Measurements from ENCODE around the gene TAF11L11. TPM values are rescaled to one million over a fixed set of nuclear protein-coding genes. Genes with fewer than 3 reads are reported as not detected.
"Not testable (repeated sequence)": the region's sequence is repeated elsewhere in the genome, so short reads cannot be mapped to it uniquely, and the experiment has no call there.

TAF11L11 gene
- total RNA-seq, 2 experiments from 2014 or later, result not detected

DNA sequence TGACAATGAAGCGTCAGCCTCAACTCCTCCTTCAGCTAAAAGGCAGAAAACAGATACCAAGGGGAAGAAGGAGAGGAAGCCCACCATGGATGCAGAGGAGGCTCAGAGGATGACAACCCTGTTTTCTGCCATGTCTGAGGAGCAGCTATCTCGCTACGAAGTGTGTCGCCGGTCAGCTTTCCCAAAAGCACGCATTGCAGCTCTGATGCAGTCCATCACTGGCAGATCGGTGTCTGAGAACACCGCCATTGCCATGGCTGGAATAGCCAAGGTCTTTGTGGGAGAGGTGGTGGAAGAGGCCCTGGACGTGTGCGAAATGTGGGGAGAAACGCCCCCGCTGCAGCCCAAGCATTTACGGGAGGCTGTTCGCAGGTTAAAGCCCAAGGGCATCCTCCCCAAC is 968 bp downstream of the TAF11L11 start:
- Histone ChIP-seq H3K27ac (ENCODE audit: low read depth in 1 of 2, low read length in 2 of 2) (no peak overlapping the region), H3K27me3 (ENCODE audit: control insufficient read depth in 1 of 2, insufficient read depth in 2 of 2, low read length in 2 of 2) (no peaks in the 10 kb centered on the region), H3K36me3 (ENCODE audit: insufficient read depth, low read length) (no peaks in the 10 kb centered on the region), H3K9me3 (ENCODE audit: control insufficient read depth in 1 of 2, insufficient read depth in 1 of 2, low read length in 2 of 2) (peaks cover 0 to 15% of the 10 kb centered on the region in 2 experiments), H3K4me3 (ENCODE audit: low read length) (no peak overlapping the region), H3K4me1 (ENCODE audit: insufficient read depth, low read length) (no peaks in the 10 kb centered on the region)
- POLR2A ChIA-PET, result no interaction called here
- Mint-ChIP-seq H3K9me3 (no peaks in the 10 kb centered on the region), H3K4me1 (ENCODE audit: low read depth) (no peaks in the 10 kb centered on the region), H3K36me3 (ENCODE audit: low read depth) (no peaks in the 10 kb centered on the region), H3K27ac (no peak overlapping the region), H3K27me3 (no peaks in the 10 kb centered on the region), H3K4me3 (no peak overlapping the region)
- DNase-seq (no peak), ATAC-seq (ENCODE audit: poor library complexity) (no peak)
- intact Hi-C loops (cut with DNase I, micrococcal nuclease), result no loop called here
- TF ChIP-seq, protein P1, sequence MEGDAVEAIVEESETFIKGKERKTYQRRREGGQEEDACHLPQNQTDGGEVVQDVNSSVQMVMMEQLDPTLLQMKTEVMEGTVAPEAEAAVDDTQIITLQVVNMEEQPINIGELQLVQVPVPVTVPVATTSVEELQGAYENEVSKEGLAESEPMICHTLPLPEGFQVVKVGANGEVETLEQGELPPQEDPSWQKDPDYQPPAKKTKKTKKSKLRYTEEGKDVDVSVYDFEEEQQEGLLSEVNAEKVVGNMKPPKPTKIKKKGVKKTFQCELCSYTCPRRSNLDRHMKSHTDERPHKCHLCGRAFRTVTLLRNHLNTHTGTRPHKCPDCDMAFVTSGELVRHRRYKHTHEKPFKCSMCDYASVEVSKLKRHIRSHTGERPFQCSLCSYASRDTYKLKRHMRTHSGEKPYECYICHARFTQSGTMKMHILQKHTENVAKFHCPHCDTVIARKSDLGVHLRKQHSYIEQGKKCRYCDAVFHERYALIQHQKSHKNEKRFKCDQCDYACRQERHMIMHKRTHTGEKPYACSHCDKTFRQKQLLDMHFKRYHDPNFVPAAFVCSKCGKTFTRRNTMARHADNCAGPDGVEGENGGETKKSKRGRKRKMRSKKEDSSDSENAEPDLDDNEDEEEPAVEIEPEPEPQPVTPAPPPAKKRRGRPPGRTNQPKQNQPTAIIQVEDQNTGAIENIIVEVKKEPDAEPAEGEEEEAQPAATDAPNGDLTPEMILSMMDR (IDR thresholded peaks at IDR 0.05), result no peak
- CTCF ChIA-PET, result no interaction called here

DNA sequence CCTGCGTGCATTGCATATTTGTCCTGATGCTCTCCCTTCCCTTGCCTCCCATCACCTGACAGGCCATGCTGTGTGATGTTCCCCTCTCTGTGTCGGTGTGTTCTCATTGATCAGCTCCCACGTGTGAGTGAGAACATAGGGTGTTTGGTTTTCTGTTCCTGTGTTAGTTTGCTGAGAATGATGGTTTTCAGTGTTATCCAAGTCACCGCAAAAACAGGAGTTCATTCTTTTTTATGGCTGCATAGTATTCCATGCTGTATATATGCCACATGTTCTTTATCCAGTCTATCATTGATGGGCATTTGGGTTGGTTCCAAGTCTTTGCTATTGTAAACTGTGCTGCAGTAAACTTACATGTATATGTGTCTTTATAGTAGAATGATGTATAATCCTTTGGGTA is 3.5 kb downstream of the TAF11L11 start:
- H3K9me3 ChIP-seq (ENCODE audit: control insufficient read depth in 1 of 2, insufficient read depth in 1 of 2, low read length in 2 of 2), result peaks cover 0 to 24% of the 10 kb centered on the region in 2 experiments
- H3K27ac ChIP-seq (ENCODE audit: low read depth in 1 of 2, low read length in 2 of 2); H3K4me1 Mint-ChIP-seq (ENCODE audit: low read depth); POLR2A ChIA-PET; intact Hi-C loops (cut with DNase I, micrococcal nuclease); H3K36me3 Mint-ChIP-seq (ENCODE audit: low read depth); H3K4me1 ChIP-seq (ENCODE audit: insufficient read depth, low read length); ATAC-seq (ENCODE audit: poor library complexity); CTCF ChIA-PET; DNase-seq; H3K27me3 Mint-ChIP-seq; H3K27ac Mint-ChIP-seq; H3K36me3 ChIP-seq (ENCODE audit: insufficient read depth, low read length); H3K4me3 ChIP-seq (ENCODE audit: low read length); H3K27me3 ChIP-seq (ENCODE audit: control insufficient read depth in 1 of 2, insufficient read depth in 2 of 2, low read length in 2 of 2); H3K9me3 Mint-ChIP-seq; H3K4me3 Mint-ChIP-seq: not testable (repeated sequence)

DNA sequence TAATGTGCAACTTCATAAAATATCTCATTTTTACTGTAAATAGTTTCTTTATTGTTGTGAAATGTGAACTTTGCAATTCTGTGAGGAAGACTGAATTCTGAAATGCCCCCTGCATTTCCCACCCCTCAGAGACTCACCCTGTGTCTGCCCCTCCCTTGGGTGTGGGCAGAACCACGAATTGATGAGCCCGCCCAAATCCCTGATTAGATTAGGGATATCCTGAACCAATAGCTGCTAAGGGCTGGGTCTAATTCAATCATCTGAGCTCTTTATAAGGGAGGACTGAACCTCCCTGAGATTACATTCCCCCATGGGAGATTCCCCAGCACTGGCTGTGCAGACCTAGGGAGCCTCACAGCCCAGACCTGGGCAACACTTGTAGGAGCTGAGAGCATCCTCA is 6.1 kb downstream of the TAF11L11 start, which contains the start of gene TAF11L12:
Gene TAF11L12, plus strand, starts transcription at position 301 of the 400 bp plus-strand sequence.
- H3K4me1 ChIP-seq (ENCODE audit: insufficient read depth, low read length); H3K36me3 ChIP-seq (ENCODE audit: insufficient read depth, low read length); H3K9me3 Mint-ChIP-seq; H3K4me1 Mint-ChIP-seq (ENCODE audit: low read depth); POLR2A ChIA-PET; H3K27me3 ChIP-seq (ENCODE audit: control insufficient read depth in 1 of 2, insufficient read depth in 2 of 2, low read length in 2 of 2); H3K27ac ChIP-seq (ENCODE audit: low read depth in 1 of 2, low read length in 2 of 2); DNase-seq; H3K4me3 Mint-ChIP-seq; ATAC-seq (ENCODE audit: poor library complexity); intact Hi-C loops (cut with DNase I, micrococcal nuclease); H3K36me3 Mint-ChIP-seq (ENCODE audit: low read depth); H3K27ac Mint-ChIP-seq; H3K4me3 ChIP-seq (ENCODE audit: low read length); CTCF ChIA-PET; H3K27me3 Mint-ChIP-seq: not testable (repeated sequence)
- H3K9me3 ChIP-seq (ENCODE audit: control insufficient read depth in 1 of 2, insufficient read depth in 1 of 2, low read length in 2 of 2), result peaks cover 0 to 27% of the 10 kb centered on the region in 2 experiments

DNA sequence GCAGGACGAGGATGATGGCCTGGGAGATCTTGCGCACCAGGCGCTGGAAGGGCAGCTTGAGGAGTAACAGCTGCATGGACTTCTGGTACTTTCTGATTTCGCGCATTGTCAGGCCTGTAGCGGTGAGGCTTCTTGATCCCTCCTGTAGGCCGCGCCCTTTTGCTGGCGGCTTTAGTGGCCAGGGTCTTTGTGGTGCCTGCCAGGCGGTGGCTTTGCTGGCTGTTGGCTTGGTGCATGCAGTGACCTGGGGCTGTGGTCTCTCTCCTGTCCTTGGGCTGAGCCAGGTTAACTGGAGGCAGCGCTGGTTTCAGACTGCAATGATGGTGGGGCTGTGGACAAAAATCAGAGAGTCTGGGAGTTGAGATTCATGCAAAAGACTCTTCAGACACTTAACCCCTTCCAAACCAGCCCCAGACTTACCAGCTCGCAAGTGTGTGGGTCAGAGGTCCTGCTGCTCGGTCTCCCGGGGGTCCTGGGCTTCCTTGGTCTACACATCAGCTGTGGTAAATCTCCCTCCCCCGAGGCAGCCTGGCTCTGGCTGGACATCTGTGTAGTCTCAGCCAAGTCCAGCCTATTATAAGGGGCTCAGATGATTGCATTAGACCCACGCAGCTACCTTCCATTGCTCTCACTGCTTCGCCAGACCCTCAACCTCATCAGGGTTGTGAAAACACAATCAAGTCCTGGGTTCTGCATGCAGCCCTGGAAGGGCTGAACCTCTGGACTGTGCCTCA is 11.1 kb downstream of the TAF11L11 start:
- H3K4me1 Mint-ChIP-seq (ENCODE audit: low read depth), result no peaks in the 10 kb centered on the region

More for the DNA sequence above, 11.1 kb downstream of the TAF11L11 start:
- Histone ChIP-seq H3K4me3 (ENCODE audit: low read length) (no peak overlapping the region), H3K9me3 (ENCODE audit: control insufficient read depth in 1 of 2, insufficient read depth in 1 of 2, low read length in 2 of 2) (peaks cover 0 to 19% of the 10 kb centered on the region in 2 experiments), H3K27ac (ENCODE audit: low read depth in 1 of 2, low read length in 2 of 2) (no peak overlapping the region), H3K36me3 (ENCODE audit: insufficient read depth, low read length) (no peaks in the 10 kb centered on the region), H3K4me1 (ENCODE audit: insufficient read depth, low read length) (no peaks in the 10 kb centered on the region), H3K27me3 (ENCODE audit: control insufficient read depth in 1 of 2, insufficient read depth in 2 of 2, low read length in 2 of 2) (no peaks in the 10 kb centered on the region)
- TF ChIP-seq, protein P1 (IDR thresholded peaks at IDR 0.05), result no peak
- ChIA-PET POLR2A (no interaction called here), CTCF (no interaction called here)
- DNase-seq (no peak), ATAC-seq (ENCODE audit: poor library complexity) (no peak)
- Mint-ChIP-seq H3K27me3 (no peaks in the 10 kb centered on the region), H3K36me3 (ENCODE audit: low read depth) (no peaks in the 10 kb centered on the region), H3K27ac (no peak overlapping the region), H3K9me3 (no peaks in the 10 kb centered on the region), H3K4me3 (no peak overlapping the region)
- intact Hi-C loops (cut with DNase I, micrococcal nuclease), result no loop called here

Data from CD4-positive, alpha-beta T cell (primary cell).